Panc1 (cell line): Measurements from ENCODE around the gene TIMM50. TPM values are rescaled to one million over a fixed set of nuclear protein-coding genes. Genes with fewer than 3 reads are reported as not detected.

Experiments used
- ATAC-seq: fragments of 200-7000 bp; cut with Tn5 transposase; 2 replicates; pipeline ENCODE4 v1.9.1; 2020; ENCODE audit warnings: mild to moderate bottlenecking, moderate library complexity
- BruUV-seq: library from RNA; stranded (reverse); fragments of 400-500 nt; replicated peaks from 2 replicates; lab custom pipeline; 2021; lab: Mats Ljungman, UMichigan
- CTCF ChIA-PET: fragments of 300-600 bp; sonication (Branson Sonifier 250); formaldehyde crosslinking; loops from one replicate; lab custom pipeline; 2022; ENCODE audit warnings: antibody characterized with exemption; lab: Charles Lee
- POLR2A ChIA-PET: fragments of 300-600 bp; sonication (Branson Sonifier 250); formaldehyde crosslinking; loops from one replicate; lab custom pipeline; 2022; ENCODE audit warnings: antibody characterized with exemption; lab: Charles Lee
- DNase-seq: peaks from one replicate; pipeline ENCODE4 v3.0.0-alpha.2; 2010; ENCODE audit warnings: low read depth, low spot score
- H3K27ac ChIP-seq: 2 replicates; pipeline ENCODE4 v1.5.1; 2011; ENCODE audit warnings: mild to moderate bottlenecking, low read length, inconsistent platforms
- H3K27me3 ChIP-seq: fragments of 200-500 bp; sonication (Bioruptor generic); 2 replicates; pipeline ENCODE4 v1.6.0; 2014; ENCODE audit warnings: low read length, inconsistent platforms; ENCODE audit not compliant: control insufficient read depth, insufficient read depth
- H3K36me3 ChIP-seq: fragments of 200-500 bp; sonication (Bioruptor generic); 2 replicates; pipeline ENCODE4 v1.5.1; 2014; ENCODE audit warnings: inconsistent platforms, mild to moderate bottlenecking, low read length, moderate library complexity; ENCODE audit not compliant: control insufficient read depth, insufficient read depth
- H3K4me1 ChIP-seq: 2 replicates; pipeline ENCODE4 v1.5.1; 2011; ENCODE audit warnings: inconsistent platforms, mild to moderate bottlenecking, low read length, moderate library complexity; ENCODE audit not compliant: control insufficient read depth, insufficient read depth
- H3K4me3 ChIP-seq, 2 experiments: 2 replicates each; pipeline ENCODE4 v1.5.1; 2011 to 2012; ENCODE audit warnings: low read depth in 2 of 2, low read length in 2 of 2, mild to moderate bottlenecking in 2 of 2, inconsistent platforms in 1 of 2, moderate library complexity in 1 of 2
- H3K9me3 ChIP-seq: fragments of 200-500 bp; sonication (Bioruptor generic); 2 replicates; pipeline ENCODE4 v1.5.1; 2014; ENCODE audit warnings: low read depth, mild to moderate bottlenecking, inconsistent platforms, low read length, moderate library complexity; ENCODE audit not compliant: control insufficient read depth, insufficient read depth
- CTCF ChIP-seq: fragments of 450-650 bp; IDR thresholded peaks from 2 replicates; pipeline ENCODE4 v1.5.1; 2017; ENCODE audit warnings: mild to moderate bottlenecking
- POLR2AphosphoS5 ChIP-seq: IDR thresholded peaks from 2 replicates; pipeline ENCODE4 v1.6.1; 2012; ENCODE audit warnings: mild to moderate bottlenecking, low read depth, low read length, moderate library complexity
- REST ChIP-seq, 2 experiments: IDR thresholded peaks; 2 replicates each; pipeline ENCODE4 v1.6.1; 2011 to 2012; ENCODE audit warnings: low read depth in 2 of 2, control low read depth in 1 of 2, low read length in 1 of 2, mild to moderate bottlenecking in 1 of 2, moderate library complexity in 1 of 2; ENCODE audit not compliant: insufficient read depth in 1 of 2
- SIN3A ChIP-seq: IDR thresholded peaks from 2 replicates; pipeline ENCODE4 v1.6.1; 2012; ENCODE audit warnings: low read depth, mild to moderate bottlenecking, low read length, moderate library complexity, borderline replicate concordance; ENCODE audit not compliant: insufficient read depth
- TCF7L2 ChIP-seq: IDR thresholded peaks from 2 replicates; pipeline ENCODE4 v1.6.1; 2011; ENCODE audit warnings: mild to moderate bottlenecking, low read depth, low read length, inconsistent platforms
- in situ Hi-C: cut with HindIII; loops from 2 replicates; pipeline ENCODE4 v1.10.0; 2016; ENCODE audit warnings: low sequenced_read_pairs, low pct_unique_long_range_greater_than_20kb
- intact Hi-C: fragments of 100-400 bp; cut with micrococcal nuclease; formaldehyde crosslinking; loops from one replicate; pipeline ENCODE4 v1.10.0; 2022; ENCODE audit not compliant: unreplicated experiment
- total RNA-seq: library from RNA; stranded (reverse); gene quantifications from one replicate; pipeline ENCODE4 v1.2.1, GENCODE V29; 2021; ENCODE audit not compliant: unreplicated experiment

TIMM50 gene
- total RNA-seq, 1 experiment from 2014 or later, result 1,837 TPM

GRCh38 chr19:39506944-39507714 lies 26.5 kb downstream of the TIMM50 start:
- no TSS peak for BruUV-seq
- Histone ChIP-seq H3K9me3 (no peaks in the 10 kb centered on the region), H3K4me1 (peaks cover 21% of the 10 kb centered on the region), H3K27ac (peak overlapping the region; percentile 81), H3K27me3 (no peaks in the 10 kb centered on the region), H3K4me3 (peak overlapping the region; percentile 39 to 58), H3K36me3 (no peaks in the 10 kb centered on the region)
- in situ Hi-C loops (no loop called here), intact Hi-C loops (loop anchor here (2.0 kb wide), 1 partner anchor 26 kb away; the partner anchor contains the start of gene TIMM50)
- DNase-seq (peak; percentile 100), ATAC-seq (peak; percentile 90)
- ChIA-PET POLR2A (interaction anchor here (0.5 to 4.1 kb wide), 14 partner anchors 8 to 700 kb away, joined by 3 to 38 read pairs (median 5); partner anchors contain the start of genes DLL3, DYRK1B, EID2B and RPS16), CTCF (interaction anchor here (0.5 to 4.5 kb wide), 16 partner anchors 8 to 166 kb away, joined by 3 to 34 read pairs (median 5); partner anchors contain the start of genes DLL3, EID2B, RPS16 and TIMM50)
- no peak for TF ChIP-seq CTCF
- no peak for TF ChIP-seq TCF7L2
- TF ChIP-seq POLR2AphosphoS5, result no peak
- TF ChIP-seq REST (IDR thresholded peaks at IDR 0.05; ENCODE audit: insufficient read depth in 1 of 2, low read depth in 2 of 2, low read length in 1 of 2), result no peak
- no peak for TF ChIP-seq SIN3A

- peak overlapping the region; percentile 39 to 58 for H3K4me3 ChIP-seq
- ChIA-PET POLR2A (interaction anchor here (0.6 to 4.1 kb wide), 13 partner anchors 9 to 701 kb away, joined by 3 to 38 read pairs (median 4); partner anchors contain the start of genes DLL3, EID2B, RPS16 and SUPT5H), CTCF (interaction anchor here (0.5 to 4.5 kb wide), 12 partner anchors 9 to 692 kb away, joined by 3 to 34 read pairs (median 6); partner anchors contain the start of genes DLL3, EID2B, MED29 and PAF1)
- H3K4me1 ChIP-seq, result peaks cover 21% of the 10 kb centered on the region
- ATAC-seq (no peak), DNase-seq (no peak)
- BruUV-seq, result TSS peak; percentile 93
- peak overlapping the region; percentile 81 for H3K27ac ChIP-seq
- no peaks in the 10 kb centered on the region for H3K27me3 ChIP-seq
- in situ Hi-C loops, result no loop called here
- no peaks in the 10 kb centered on the region for H3K36me3 ChIP-seq
- no peaks in the 10 kb centered on the region for H3K9me3 ChIP-seq
- intact Hi-C loops, result loop anchor here (2.0 kb wide), 1 partner anchor 27 kb away; the partner anchor contains the start of gene TIMM50
- TF ChIP-seq SIN3A (no peak), REST (IDR thresholded peaks at IDR 0.05; ENCODE audit: insufficient read depth in 1 of 2, low read depth in 2 of 2, low read length in 1 of 2) (no peak), POLR2AphosphoS5 (no peak), TCF7L2 (no peak), CTCF (no peak)
These were observed 27.2 kb downstream of the TIMM50 start for GRCh38 chr19:39507715-39508364.
